Activated T-cell treated with anti-CD3 and anti-CD28 coated beads, Interleukin-2, amount 50 U/mL, for 24 hours (primary cell): ENCODE measurements around the gene FRMPD4.

Source experiments
- DNase-seq: peaks from one replicate; pipeline ENCODE4 v3.0.0-alpha.2; 2020
- H3K27ac Mint-ChIP-seq: 2 replicates; pipeline ENCODE4 v1.8.0; 2020; ENCODE audit warnings: mild to moderate bottlenecking, mixed read lengths
- H3K27me3 Mint-ChIP-seq: 2 replicates; pipeline ENCODE4 v1.8.0; 2020; ENCODE audit warnings: mixed read lengths
- H3K36me3 Mint-ChIP-seq: 2 replicates; pipeline ENCODE4 v1.8.0; 2020; ENCODE audit warnings: low read depth, mixed read lengths
- H3K4me1 Mint-ChIP-seq: 2 replicates; pipeline ENCODE4 v1.8.0; 2020; ENCODE audit warnings: low read depth, mixed read lengths
- H3K4me3 Mint-ChIP-seq: 2 replicates; pipeline ENCODE4 v1.8.0; 2020; ENCODE audit warnings: mild to moderate bottlenecking, moderate library complexity, mixed read lengths
- H3K9me3 Mint-ChIP-seq: 2 replicates; pipeline ENCODE4 v1.8.0; 2020; ENCODE audit warnings: mixed read lengths

Gene FRMPD4

GRCh38 chrX:12379671-12380070 lies 241.4 kb downstream of the FRMPD4 start:
- H3K9me3 Mint-ChIP-seq = no peaks in the 10 kb centered on the region
- no peaks in the 10 kb centered on the region for H3K36me3 Mint-ChIP-seq
- peaks cover 13% of the 10 kb centered on the region for H3K27me3 Mint-ChIP-seq
- no peak for DNase-seq
- no peak overlapping the region for H3K4me3 Mint-ChIP-seq
- no peaks in the 10 kb centered on the region for H3K4me1 Mint-ChIP-seq
- no peak overlapping the region for H3K27ac Mint-ChIP-seq

- H3K36me3 Mint-ChIP-seq = no peaks in the 10 kb centered on the region
- H3K4me1 Mint-ChIP-seq = no peaks in the 10 kb centered on the region
- peaks cover 19% of the 10 kb centered on the region for H3K27me3 Mint-ChIP-seq
- H3K9me3 Mint-ChIP-seq = no peaks in the 10 kb centered on the region
- H3K27ac Mint-ChIP-seq = no peak overlapping the region
- no peak for DNase-seq
- no peak overlapping the region for H3K4me3 Mint-ChIP-seq
These were observed 244.9 kb downstream of the FRMPD4 start for GRCh38 chrX:12383196-12383595.

- DNase-seq = no peak
- Mint-ChIP-seq H3K4me3 (no peak overlapping the region), H3K27ac (no peak overlapping the region), H3K4me1 (no peaks in the 10 kb centered on the region), H3K36me3 (no peaks in the 10 kb centered on the region), H3K9me3 (peaks cover 4% of the 10 kb centered on the region), H3K27me3 (peaks cover 1% of the 10 kb centered on the region)
These were observed 252.0 kb downstream of the FRMPD4 start for GRCh38 chrX:12390301-12390700.

GRCh38 chrX:12396584-12396983 lies 258.3 kb downstream of the FRMPD4 start:
- no peak overlapping the region for H3K27ac Mint-ChIP-seq
- peaks cover 5% of the 10 kb centered on the region for H3K27me3 Mint-ChIP-seq
- DNase-seq = no peak
- H3K36me3 Mint-ChIP-seq = no peaks in the 10 kb centered on the region
- H3K4me3 Mint-ChIP-seq = no peak overlapping the region
- no peaks in the 10 kb centered on the region for H3K9me3 Mint-ChIP-seq
- H3K4me1 Mint-ChIP-seq = no peaks in the 10 kb centered on the region

GRCh38 chrX:12400218-12400617 lies 261.9 kb downstream of the FRMPD4 start:
- no peak for DNase-seq
- Mint-ChIP-seq H3K4me3 (no peak overlapping the region), H3K27me3 (peaks cover 23% of the 10 kb centered on the region), H3K4me1 (no peaks in the 10 kb centered on the region), H3K36me3 (no peaks in the 10 kb centered on the region), H3K9me3 (no peaks in the 10 kb centered on the region), H3K27ac (no peak overlapping the region)

GRCh38 chrX:12401252-12401651 lies 263.0 kb downstream of the FRMPD4 start:
- Mint-ChIP-seq H3K4me3 (no peak overlapping the region), H3K4me1 (no peaks in the 10 kb centered on the region), H3K27me3 (peaks cover 23% of the 10 kb centered on the region), H3K36me3 (no peaks in the 10 kb centered on the region), H3K27ac (no peak overlapping the region), H3K9me3 (no peaks in the 10 kb centered on the region)
- no peak for DNase-seq

GRCh38 chrX:12403474-12404082 lies 265.3 kb downstream of the FRMPD4 start:
- Mint-ChIP-seq H3K4me1 (no peaks in the 10 kb centered on the region), H3K4me3 (no peak overlapping the region), H3K27ac (no peak overlapping the region), H3K9me3 (no peaks in the 10 kb centered on the region), H3K27me3 (peaks cover 32% of the 10 kb centered on the region), H3K36me3 (no peaks in the 10 kb centered on the region)
- DNase-seq = no peak

- Mint-ChIP-seq H3K27ac (no peak overlapping the region), H3K27me3 (peaks cover 34% of the 10 kb centered on the region), H3K9me3 (no peaks in the 10 kb centered on the region), H3K4me1 (no peaks in the 10 kb centered on the region), H3K36me3 (no peaks in the 10 kb centered on the region), H3K4me3 (no peak overlapping the region)
- no peak for DNase-seq
These were observed 267.0 kb downstream of the FRMPD4 start for GRCh38 chrX:12405306-12405705.

GRCh38 chrX:12410523-12410922 lies 272.2 kb downstream of the FRMPD4 start:
- DNase-seq = no peak
- no peak overlapping the region for H3K4me3 Mint-ChIP-seq
- peaks cover 37% of the 10 kb centered on the region for H3K27me3 Mint-ChIP-seq
- H3K27ac Mint-ChIP-seq = no peak overlapping the region
- no peaks in the 10 kb centered on the region for H3K9me3 Mint-ChIP-seq
- no peaks in the 10 kb centered on the region for H3K4me1 Mint-ChIP-seq
- no peaks in the 10 kb centered on the region for H3K36me3 Mint-ChIP-seq

GRCh38 chrX:12411831-12412230 lies 273.6 kb downstream of the FRMPD4 start:
- Mint-ChIP-seq H3K4me3 (no peak overlapping the region), H3K27me3 (peaks cover 37% of the 10 kb centered on the region), H3K36me3 (no peaks in the 10 kb centered on the region), H3K4me1 (no peaks in the 10 kb centered on the region), H3K9me3 (no peaks in the 10 kb centered on the region), H3K27ac (no peak overlapping the region)
- no peak for DNase-seq

GRCh38 chrX:12412561-12412960 lies 274.3 kb downstream of the FRMPD4 start:
- H3K4me1 Mint-ChIP-seq = no peaks in the 10 kb centered on the region
- peaks cover 35% of the 10 kb centered on the region for H3K27me3 Mint-ChIP-seq
- DNase-seq = no peak
- no peak overlapping the region for H3K4me3 Mint-ChIP-seq
- no peak overlapping the region for H3K27ac Mint-ChIP-seq
- no peaks in the 10 kb centered on the region for H3K36me3 Mint-ChIP-seq
- H3K9me3 Mint-ChIP-seq = no peaks in the 10 kb centered on the region

GRCh38 chrX:12419591-12419990 lies 281.3 kb downstream of the FRMPD4 start:
- Mint-ChIP-seq H3K36me3 (no peaks in the 10 kb centered on the region), H3K27ac (no peak overlapping the region), H3K9me3 (no peaks in the 10 kb centered on the region), H3K27me3 (peaks cover 26% of the 10 kb centered on the region), H3K4me1 (no peaks in the 10 kb centered on the region), H3K4me3 (no peak overlapping the region)
- DNase-seq = no peak

GRCh38 chrX:12421918-12422317 lies 283.6 kb downstream of the FRMPD4 start:
- no peak for DNase-seq
- H3K27ac Mint-ChIP-seq = no peak overlapping the region
- H3K9me3 Mint-ChIP-seq = no peaks in the 10 kb centered on the region
- no peaks in the 10 kb centered on the region for H3K36me3 Mint-ChIP-seq
- H3K4me3 Mint-ChIP-seq = no peak overlapping the region
- H3K4me1 Mint-ChIP-seq = no peaks in the 10 kb centered on the region
- H3K27me3 Mint-ChIP-seq = peaks cover 26% of the 10 kb centered on the region

- Mint-ChIP-seq H3K4me3 (no peak overlapping the region), H3K27me3 (peaks cover 26% of the 10 kb centered on the region), H3K9me3 (no peaks in the 10 kb centered on the region), H3K27ac (no peak overlapping the region), H3K4me1 (no peaks in the 10 kb centered on the region), H3K36me3 (no peaks in the 10 kb centered on the region)
- DNase-seq = no peak
These were observed 285.1 kb downstream of the FRMPD4 start for GRCh38 chrX:12423346-12423745.

- Mint-ChIP-seq H3K4me1 (no peaks in the 10 kb centered on the region), H3K27me3 (peaks cover 30% of the 10 kb centered on the region), H3K36me3 (no peaks in the 10 kb centered on the region), H3K9me3 (no peaks in the 10 kb centered on the region), H3K4me3 (no peak overlapping the region), H3K27ac (no peak overlapping the region)
- DNase-seq = no peak
These were observed 287.2 kb downstream of the FRMPD4 start for GRCh38 chrX:12425496-12425895.

GRCh38 chrX:12426420-12426819 lies 288.1 kb downstream of the FRMPD4 start:
- DNase-seq = no peak
- Mint-ChIP-seq H3K9me3 (no peaks in the 10 kb centered on the region), H3K27me3 (peaks cover 27% of the 10 kb centered on the region), H3K36me3 (no peaks in the 10 kb centered on the region), H3K27ac (no peak overlapping the region), H3K4me3 (no peak overlapping the region), H3K4me1 (no peaks in the 10 kb centered on the region)
